T-helper 2 cell treated with Interferon-gamma antibody and Interleukin-4, amounts not matched to agents 5 μg/mL and 100 μg/mL, for 36 hours (primary cell): ENCODE measurements around the gene GARNL3.

Experiments
- DNase-seq: peaks from one replicate; pipeline ENCODE4 v3.0.0; 2021; ENCODE audit warnings: low spot score
- H3K27ac Mint-ChIP-seq: one replicate; pipeline ENCODE4 v1.8.0; 2021; ENCODE audit warnings: mild to moderate bottlenecking, mixed read lengths
- H3K27me3 Mint-ChIP-seq: one replicate; pipeline ENCODE4 v1.8.0; 2021; ENCODE audit warnings: low read depth, mixed read lengths
- H3K36me3 Mint-ChIP-seq: one replicate; pipeline ENCODE4 v1.8.0; 2021; ENCODE audit warnings: low read depth, mixed read lengths
- H3K4me1 Mint-ChIP-seq: one replicate; pipeline ENCODE4 v1.8.0; 2021; ENCODE audit warnings: low read depth, mixed read lengths
- H3K4me3 Mint-ChIP-seq: one replicate; pipeline ENCODE4 v1.8.0; 2022; ENCODE audit warnings: mild to moderate bottlenecking, moderate library complexity, mixed read lengths
- H3K9me3 Mint-ChIP-seq: one replicate; pipeline ENCODE4 v1.8.0; 2021; ENCODE audit warnings: mixed read lengths

Gene GARNL3

GRCh38 chr9:127293767-127294166, 29.2 kb downstream of the GARNL3 start:
- H3K4me3 Mint-ChIP-seq, result no peak overlapping the region
- H3K36me3 Mint-ChIP-seq, result no peaks in the 10 kb centered on the region
- no peaks in the 10 kb centered on the region for H3K9me3 Mint-ChIP-seq
- H3K27ac Mint-ChIP-seq, result no peak overlapping the region
- DNase-seq, result no peak
- H3K27me3 Mint-ChIP-seq, result peaks cover 32% of the 10 kb centered on the region
- H3K4me1 Mint-ChIP-seq, result peaks cover 11% of the 10 kb centered on the region

GRCh38 chr9:127295005-127295404, 30.4 kb downstream of the GARNL3 start:
- Mint-ChIP-seq H3K27ac (no peak overlapping the region), H3K36me3 (no peaks in the 10 kb centered on the region), H3K4me1 (peaks cover 11% of the 10 kb centered on the region), H3K9me3 (no peaks in the 10 kb centered on the region), H3K4me3 (no peak overlapping the region), H3K27me3 (peaks cover 25% of the 10 kb centered on the region)
- no peak for DNase-seq

- Mint-ChIP-seq H3K27ac (no peak overlapping the region), H3K4me3 (no peak overlapping the region), H3K36me3 (no peaks in the 10 kb centered on the region), H3K4me1 (no peaks in the 10 kb centered on the region), H3K9me3 (no peaks in the 10 kb centered on the region), H3K27me3 (peaks cover 7% of the 10 kb centered on the region)
- no peak for DNase-seq
These were observed 36.4 kb downstream of the GARNL3 start for GRCh38 chr9:127300886-127301447.

- DNase-seq, result no peak
- no peak overlapping the region for H3K27ac Mint-ChIP-seq
- no peaks in the 10 kb centered on the region for H3K4me1 Mint-ChIP-seq
- no peaks in the 10 kb centered on the region for H3K36me3 Mint-ChIP-seq
- H3K4me3 Mint-ChIP-seq, result no peak overlapping the region
- H3K27me3 Mint-ChIP-seq, result peaks cover 10% of the 10 kb centered on the region
- no peaks in the 10 kb centered on the region for H3K9me3 Mint-ChIP-seq
These were observed 39.3 kb downstream of the GARNL3 start for GRCh38 chr9:127303830-127304229.

- Mint-ChIP-seq H3K36me3 (no peaks in the 10 kb centered on the region), H3K27me3 (peaks cover 19% of the 10 kb centered on the region), H3K4me1 (no peaks in the 10 kb centered on the region), H3K9me3 (no peaks in the 10 kb centered on the region), H3K27ac (no peak overlapping the region), H3K4me3 (no peak overlapping the region)
- no peak for DNase-seq
These were observed 40.7 kb downstream of the GARNL3 start for GRCh38 chr9:127305206-127305837.

- Mint-ChIP-seq H3K36me3 (no peaks in the 10 kb centered on the region), H3K9me3 (no peaks in the 10 kb centered on the region), H3K4me1 (no peaks in the 10 kb centered on the region), H3K4me3 (no peak overlapping the region), H3K27ac (no peak overlapping the region), H3K27me3 (peaks cover 19% of the 10 kb centered on the region)
- DNase-seq, result no peak
These were observed 41.3 kb downstream of the GARNL3 start for GRCh38 chr9:127305838-127306226.

GRCh38 chr9:127307802-127308201, 43.2 kb downstream of the GARNL3 start:
- Mint-ChIP-seq H3K4me3 (no peak overlapping the region), H3K9me3 (no peaks in the 10 kb centered on the region), H3K4me1 (no peaks in the 10 kb centered on the region), H3K36me3 (no peaks in the 10 kb centered on the region), H3K27ac (no peak overlapping the region), H3K27me3 (peaks cover 19% of the 10 kb centered on the region)
- DNase-seq, result no peak

GRCh38 chr9:127308652-127309434, 44.3 kb downstream of the GARNL3 start:
- no peak for DNase-seq
- Mint-ChIP-seq H3K4me1 (no peaks in the 10 kb centered on the region), H3K27me3 (peaks cover 17% of the 10 kb centered on the region), H3K4me3 (no peak overlapping the region), H3K27ac (no peak overlapping the region), H3K36me3 (no peaks in the 10 kb centered on the region), H3K9me3 (no peaks in the 10 kb centered on the region)

- Mint-ChIP-seq H3K4me3 (no peak overlapping the region), H3K27me3 (peaks cover 16% of the 10 kb centered on the region), H3K9me3 (no peaks in the 10 kb centered on the region), H3K4me1 (no peaks in the 10 kb centered on the region), H3K36me3 (no peaks in the 10 kb centered on the region), H3K27ac (no peak overlapping the region)
- DNase-seq, result no peak
These were observed 45.1 kb downstream of the GARNL3 start for GRCh38 chr9:127309715-127310114.

- no peaks in the 10 kb centered on the region for H3K9me3 Mint-ChIP-seq
- H3K4me1 Mint-ChIP-seq, result no peaks in the 10 kb centered on the region
- H3K36me3 Mint-ChIP-seq, result no peaks in the 10 kb centered on the region
- H3K27me3 Mint-ChIP-seq, result peaks cover 19% of the 10 kb centered on the region
- peak; percentile 11 for DNase-seq
- no peak overlapping the region for H3K4me3 Mint-ChIP-seq
- no peak overlapping the region for H3K27ac Mint-ChIP-seq
These were observed 46.7 kb downstream of the GARNL3 start for GRCh38 chr9:127311239-127311741.

GRCh38 chr9:127313042-127313560, 48.5 kb downstream of the GARNL3 start:
- H3K4me3 Mint-ChIP-seq, result no peak overlapping the region
- peaks cover 21% of the 10 kb centered on the region for H3K27me3 Mint-ChIP-seq
- peaks cover 5% of the 10 kb centered on the region for H3K4me1 Mint-ChIP-seq
- no peaks in the 10 kb centered on the region for H3K36me3 Mint-ChIP-seq
- H3K27ac Mint-ChIP-seq, result no peak overlapping the region
- no peak for DNase-seq
- no peaks in the 10 kb centered on the region for H3K9me3 Mint-ChIP-seq

- Mint-ChIP-seq H3K4me3 (no peak overlapping the region), H3K9me3 (no peaks in the 10 kb centered on the region), H3K27ac (no peak overlapping the region)
These were observed 50.3 kb downstream of the GARNL3 start for GRCh38 chr9:127314911-127315310.

GRCh38 chr9:127316586-127317323, 52.2 kb downstream of the GARNL3 start:
- H3K36me3 Mint-ChIP-seq, result no peaks in the 10 kb centered on the region
- no peak for DNase-seq
- peaks cover 13% of the 10 kb centered on the region for H3K27me3 Mint-ChIP-seq
- H3K27ac Mint-ChIP-seq, result no peak overlapping the region
- no peaks in the 10 kb centered on the region for H3K9me3 Mint-ChIP-seq
- H3K4me1 Mint-ChIP-seq, result peaks cover 5% of the 10 kb centered on the region
- no peak overlapping the region for H3K4me3 Mint-ChIP-seq

More at GRCh38 chr9:127314911-127315310, 50.3 kb downstream of the GARNL3 start:
- no peaks in the 10 kb centered on the region for H3K36me3 Mint-ChIP-seq
- H3K27me3 Mint-ChIP-seq, result peaks cover 11% of the 10 kb centered on the region
- peaks cover 5% of the 10 kb centered on the region for H3K4me1 Mint-ChIP-seq
- DNase-seq, result no peak
